HepG2 (cell line): ENCODE results near the gene UPK1A. TPM values are rescaled to one million over a fixed set of nuclear protein-coding genes. Genes with fewer than 3 reads are reported as not detected.

Experiments used
- BRD4 ChIP-seq: sonication (generic); formaldehyde crosslinking; IDR thresholded peaks from 2 replicates; pipeline ENCODE4 v1.4.0; 2020; ENCODE audit warnings: missing genetic modification reagents
- CSRNP1 ChIP-seq: sonication (generic); formaldehyde crosslinking; IDR thresholded peaks from 2 replicates; pipeline ENCODE4 v1.8.1; 2023; ENCODE audit warnings: mild to moderate bottlenecking, missing genetic modification reagents
- GABPB1 ChIP-seq: IDR thresholded peaks from 2 replicates; pipeline ENCODE4 v1.6.1; 2016; ENCODE audit warnings: mild to moderate bottlenecking, missing genetic modification reagents, moderate library complexity, missing compliant biosample characterization
- GATA4 ChIP-seq: sonication (generic); IDR thresholded peaks from 2 replicates; pipeline ENCODE4 v1.6.1; 2016; ENCODE audit warnings: antibody characterized with exemption, low read depth, borderline replicate concordance
- KLF15 ChIP-seq: sonication (generic); formaldehyde crosslinking; IDR thresholded peaks from 2 replicates; pipeline ENCODE4 v1.8.1; 2023; ENCODE audit warnings: borderline replicate concordance, mild to moderate bottlenecking, inconsistent platforms, missing genetic modification reagents, mixed read lengths
- MED1 ChIP-seq: sonication (generic); formaldehyde crosslinking; IDR thresholded peaks from 2 replicates; pipeline ENCODE4 v1.4.0; 2020; ENCODE audit warnings: missing genetic modification reagents
- NFATC3 ChIP-seq: sonication (generic); formaldehyde crosslinking; IDR thresholded peaks from 2 replicates; pipeline ENCODE4 v1.5.1; 2020; ENCODE audit warnings: mild to moderate bottlenecking, missing genetic modification reagents
- NFKBIZ ChIP-seq: IDR thresholded peaks from 2 replicates; pipeline ENCODE4 v1.6.1; 2018; ENCODE audit warnings: missing genetic modification reagents, missing compliant biosample characterization
- NFRKB ChIP-seq: fragments of 450-650 bp; IDR thresholded peaks from 2 replicates; pipeline ENCODE4 v1.6.1; 2017
- NONO ChIP-seq, 2 experiments: fragments of 450-650 bp in 1 of 2; sonication (generic) in 1 of 2; formaldehyde crosslinking in 1 of 2; IDR thresholded peaks in 1 of 2; conservative IDR thresholded peaks in 1 of 2; 2 replicates each; pipeline versions ENCODE4 v1.6.1 to v1.8.0; 2017 to 2022; ENCODE audit warnings: mild to moderate bottlenecking in 1 of 2, missing genetic modification reagents in 1 of 2, moderate library complexity in 1 of 2
- NR2C2 ChIP-seq: sonication (generic); formaldehyde crosslinking; IDR thresholded peaks from 2 replicates; pipeline ENCODE4 v1.4.0; 2020; ENCODE audit warnings: missing genetic modification reagents, mild to moderate bottlenecking, moderate library complexity, borderline replicate concordance
- PAXIP1 ChIP-seq: sonication (generic); formaldehyde crosslinking; conservative IDR thresholded peaks from 2 replicates; pipeline ENCODE4 v1.4.0; 2020; ENCODE audit warnings: mild to moderate bottlenecking, missing genetic modification reagents, moderate library complexity
- SKI ChIP-seq: fragments of 450-650 bp; IDR thresholded peaks from one replicate; pipeline ENCODE4 v1.6.1; 2018; ENCODE audit warnings: mild to moderate bottlenecking; ENCODE audit not compliant: partially characterized antibody
- YEATS2 ChIP-seq: sonication (generic); formaldehyde crosslinking; IDR thresholded peaks from 2 replicates; pipeline ENCODE4 v1.4.0; 2020; ENCODE audit warnings: missing genetic modification reagents, borderline replicate concordance
- ZNF225 ChIP-seq: sonication (generic); formaldehyde crosslinking; IDR thresholded peaks from 2 replicates; pipeline ENCODE4 v1.4.0; 2020; ENCODE audit warnings: mild to moderate bottlenecking, missing genetic modification reagents
- ZNF367 ChIP-seq: sonication (generic); formaldehyde crosslinking; IDR thresholded peaks from 2 replicates; pipeline ENCODE4 v1.4.0; 2020; ENCODE audit warnings: missing genetic modification reagents, borderline replicate concordance
- ZNF441 ChIP-seq: sonication (generic); formaldehyde crosslinking; IDR thresholded peaks from 2 replicates; pipeline ENCODE4 v1.7.0; 2021; ENCODE audit warnings: missing genetic modification reagents, borderline replicate concordance
- ZNF672 ChIP-seq: sonication (generic); formaldehyde crosslinking; IDR thresholded peaks from 2 replicates; pipeline ENCODE4 v1.8.1; 2022; ENCODE audit warnings: missing genetic modification reagents
- ZNF703 ChIP-seq: sonication (generic); formaldehyde crosslinking; IDR thresholded peaks from 2 replicates; pipeline ENCODE4 v1.5.1; 2020; ENCODE audit warnings: missing genetic modification reagents, mild to moderate bottlenecking, moderate library complexity, borderline replicate concordance
- ZSCAN21 ChIP-seq: sonication (generic); formaldehyde crosslinking; IDR thresholded peaks from 2 replicates; pipeline ENCODE4 v1.8.0; 2022; ENCODE audit warnings: mild to moderate bottlenecking, missing genetic modification reagents, moderate library complexity, borderline replicate concordance
- ZSCAN9 ChIP-seq: IDR thresholded peaks from 2 replicates; pipeline ENCODE4 v1.6.1; 2016; ENCODE audit warnings: borderline replicate concordance
- polyA plus RNA-seq, 8 experiments: library from polyadenylated mRNA; depleted of rRNA in 3 of 8; stranded (reverse) in 7 of 8; unstranded in 1 of 8; fragments of >200 nt; fragmentation: Illumina TruSeq in 4 of 8; extraction: Trizol in 4 of 8; gene quantifications; 2 replicates each; pipeline versions ENCODE4 v1.2.1 to v1.2.3, GENCODE V29; 2011 to 2016; ENCODE audit warnings: low read depth in 4 of 8, missing spikeins in 1 of 8, mixed read lengths in 1 of 8; ENCODE audit not compliant: insufficient read depth in 1 of 8
- total RNA-seq, 5 experiments: library from RNA; depleted of rRNA; stranded (reverse); fragments of >200 nt; fragmentation: Illumina TruSeq; extraction: Trizol; gene quantifications; 2 replicates each; pipeline ENCODE4 v1.2.3, GENCODE V29; 2016; ENCODE audit warnings: low read depth in 1 of 5
- TF ChIP-seq, protein P1 (sequence below): conservative IDR thresholded peaks from 2 replicates; pipeline ENCODE4 v1.6.1; 2018; ENCODE audit warnings: missing genetic modification reagents

Gene UPK1A
- total and polyA plus RNA-seq, 2 of the 13 experiments (the other 11 are each of a cell fraction or from before 2014, with no cell fraction given), result 2.9 TPM; not detected in 1

DNA sequence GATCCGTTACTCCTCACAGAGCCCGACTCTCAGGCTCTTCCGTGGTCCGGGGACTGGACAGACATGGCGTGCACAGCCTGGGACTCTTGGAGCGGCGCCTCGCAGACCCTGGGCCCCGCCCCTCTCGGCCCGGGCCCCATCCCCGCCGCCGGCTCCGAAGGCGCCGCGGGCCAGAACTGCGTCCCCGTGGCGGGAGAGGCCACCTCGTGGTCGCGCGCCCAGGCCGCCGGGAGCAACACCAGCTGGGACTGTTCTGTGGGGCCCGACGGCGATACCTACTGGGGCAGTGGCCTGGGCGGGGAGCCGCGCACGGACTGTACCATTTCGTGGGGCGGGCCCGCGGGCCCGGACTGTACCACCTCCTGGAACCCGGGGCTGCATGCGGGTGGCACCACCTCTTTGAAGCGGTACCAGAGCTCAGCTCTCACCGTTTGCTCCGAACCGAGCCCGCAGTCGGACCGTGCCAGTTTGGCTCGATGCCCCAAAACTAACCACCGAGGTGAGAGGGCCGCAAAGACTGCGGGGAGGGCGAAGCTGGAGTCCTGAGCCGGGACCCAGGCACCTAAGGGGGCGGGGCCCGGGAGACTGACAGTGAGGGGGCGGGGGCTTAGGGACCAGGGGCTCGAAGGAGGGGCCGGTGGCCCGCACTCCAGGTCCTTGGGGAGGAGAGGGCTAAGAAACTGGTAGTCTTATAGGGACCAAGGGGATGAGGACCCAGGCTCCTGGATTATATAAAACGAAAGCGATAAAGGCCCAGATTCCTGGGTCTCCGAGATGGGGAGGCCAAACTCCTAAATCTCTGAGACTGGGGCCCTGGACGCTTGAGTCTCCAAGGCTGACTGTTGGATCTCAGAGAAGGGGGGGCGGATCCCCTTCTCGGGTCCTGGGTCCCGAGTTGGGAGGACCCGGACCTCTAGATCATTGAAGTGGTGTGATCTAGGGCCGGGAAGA lies 22.8 kb upstream of the UPK1A start (continued):
- TF ChIP-seq ZNF441 (CRISPR knock-in tag) (0 out of 2 replicates have a peak, but pooled peaks have one; percentile 35), YEATS2 (peak; percentile 44; the same call in 1 of the 2 replicates), NFRKB (no peak), PAXIP1 (CRISPR knock-in tag) (peak; percentile 61), ZNF703 (CRISPR knock-in tag) (peak; percentile 54; the same call in 1 of the 2 replicates), GATA4 (peak; percentile 29; the same call in 1 of the 2 replicates), NFKBIZ (CRISPR knock-in tag) (peak; percentile 69), ZNF367 (0 out of 2 replicates have a peak, but pooled peaks have one; percentile 19), MED1 (CRISPR knock-in tag) (peak; percentile 70), GABPB1 (peak; percentile 74), CSRNP1 (CRISPR knock-in tag) (peak; percentile 69; the same call in 1 of the 2 replicates), BRD4 (CRISPR knock-in tag) (peak; percentile 78; the same call in 1 of the 2 replicates), ZSCAN21 (CRISPR knock-in tag) (peak; percentile 79), ZNF672 (CRISPR knock-in tag) (0 out of 2 replicates have a peak, but pooled peaks have one; percentile 75), NONO (IDR thresholded peaks at IDR 0.05) (no peak), NONO (CRISPR knock-in tag; conservative IDR thresholded peaks at IDR 0.05) (peak; percentile 93), NFATC3 (no peak), NR2C2 (CRISPR knock-in tag) (peak; percentile 44; the same call in 1 of the 2 replicates), KLF15 (peak; percentile 77; the same call in 1 of the 2 replicates), ZNF225 (peak; percentile 53; the same call in 1 of the 2 replicates), SKI (peak; percentile 50), ZSCAN9 (CRISPR knock-in tag) (peak; percentile 35; the same call in 1 of the 2 replicates)
- TF ChIP-seq, protein P1, sequence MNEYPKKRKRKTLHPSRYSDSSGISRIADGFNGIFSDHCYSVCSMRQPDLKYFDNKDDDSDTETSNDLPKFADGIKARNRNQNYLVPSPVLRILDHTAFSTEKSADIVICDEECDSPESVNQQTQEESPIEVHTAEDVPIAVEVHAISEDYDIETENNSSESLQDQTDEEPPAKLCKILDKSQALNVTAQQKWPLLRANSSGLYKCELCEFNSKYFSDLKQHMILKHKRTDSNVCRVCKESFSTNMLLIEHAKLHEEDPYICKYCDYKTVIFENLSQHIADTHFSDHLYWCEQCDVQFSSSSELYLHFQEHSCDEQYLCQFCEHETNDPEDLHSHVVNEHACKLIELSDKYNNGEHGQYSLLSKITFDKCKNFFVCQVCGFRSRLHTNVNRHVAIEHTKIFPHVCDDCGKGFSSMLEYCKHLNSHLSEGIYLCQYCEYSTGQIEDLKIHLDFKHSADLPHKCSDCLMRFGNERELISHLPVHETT (CRISPR knock-in tag), result peak; percentile 70
